Gastrocnemius medialis (tissue), 4 donors: ENCODE data around the gene FOXK1.

Experiments used
- POLR2A ChIP-seq, 2 donors: fragments of 450-650 bp; IDR thresholded peaks; one replicate each; pipeline ENCODE4 v1.6.1; 2017; ENCODE audit warnings: antibody characterized with exemption in 2 of 2, mild to moderate bottlenecking in 2 of 2, moderate library complexity in 2 of 2
- TF ChIP-seq, protein P1 (sequence below), 5 experiments: fragments of 450-650 bp in 3 of 5; fragments of 200-600 bp in 2 of 5; sonication (generic) in 2 of 5; IDR thresholded peaks in 4 of 5; conservative IDR thresholded peaks in 1 of 5; 1 replicate in 4 of 5; 2 replicates in 1 of 5; pipeline ENCODE4 v1.5.1; 2016 to 2019; ENCODE audit warnings: antibody characterized with exemption in 5 of 5, mild to moderate bottlenecking in 3 of 5, moderate library complexity in 3 of 5

- TF ChIP-seq POLR2A (IDR thresholded peaks at IDR 0.05): no peak
- TF ChIP-seq, protein P1, sequence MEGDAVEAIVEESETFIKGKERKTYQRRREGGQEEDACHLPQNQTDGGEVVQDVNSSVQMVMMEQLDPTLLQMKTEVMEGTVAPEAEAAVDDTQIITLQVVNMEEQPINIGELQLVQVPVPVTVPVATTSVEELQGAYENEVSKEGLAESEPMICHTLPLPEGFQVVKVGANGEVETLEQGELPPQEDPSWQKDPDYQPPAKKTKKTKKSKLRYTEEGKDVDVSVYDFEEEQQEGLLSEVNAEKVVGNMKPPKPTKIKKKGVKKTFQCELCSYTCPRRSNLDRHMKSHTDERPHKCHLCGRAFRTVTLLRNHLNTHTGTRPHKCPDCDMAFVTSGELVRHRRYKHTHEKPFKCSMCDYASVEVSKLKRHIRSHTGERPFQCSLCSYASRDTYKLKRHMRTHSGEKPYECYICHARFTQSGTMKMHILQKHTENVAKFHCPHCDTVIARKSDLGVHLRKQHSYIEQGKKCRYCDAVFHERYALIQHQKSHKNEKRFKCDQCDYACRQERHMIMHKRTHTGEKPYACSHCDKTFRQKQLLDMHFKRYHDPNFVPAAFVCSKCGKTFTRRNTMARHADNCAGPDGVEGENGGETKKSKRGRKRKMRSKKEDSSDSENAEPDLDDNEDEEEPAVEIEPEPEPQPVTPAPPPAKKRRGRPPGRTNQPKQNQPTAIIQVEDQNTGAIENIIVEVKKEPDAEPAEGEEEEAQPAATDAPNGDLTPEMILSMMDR (IDR thresholded peaks at IDR 0.05 in 4 of 5, conservative IDR thresholded peaks at IDR 0.05 in 1 of 5): no peak
Observed at GRCh38 chr7:4703532-4703931, 21.4 kb downstream of the FOXK1 start.
